Measurements from ENCODE around the gene C17orf107. TPM values are rescaled to one million over a fixed set of nuclear protein-coding genes. Genes with fewer than 3 reads are reported as not detected.

C17orf107 gene
- total RNA-seq, 1 experiment from 2014 or later, result 2.7 TPM

GRCh38 chr17:4860651-4861050, 38.7 kb upstream of the C17orf107 start:
- Histone ChIP-seq H3K4me3 (ENCODE audit: low read depth, low read length, poor library complexity, severe bottlenecking) (no peak overlapping the region), H3K36me3 (ENCODE audit: insufficient read depth, low read length, poor library complexity, severe bottlenecking) (no peaks in the 10 kb centered on the region), H3K4me1 (ENCODE audit: insufficient read depth, low read length, poor library complexity, severe bottlenecking) (peaks cover 10% of the 10 kb centered on the region), H3K27me3 (replicated peaks; ENCODE audit: insufficient read depth, low read depth, low read length, poor library complexity) (no peaks in the 10 kb centered on the region), H3K9me3 (ENCODE audit: low read depth, low read length, poor library complexity, severe bottlenecking) (no peaks in the 10 kb centered on the region), H3K27ac (ENCODE audit: low read depth, low read length, poor library complexity, severe bottlenecking) (no peak overlapping the region)
- intact Hi-C loops (cut with micrococcal nuclease; ENCODE audit: unreplicated experiment), result no loop called here
- no TSS peak for BruUV-seq (replicated peaks)
- CTCF ChIA-PET, result no interaction called here
- no peak for DNase-seq (ENCODE audit: low spot score)
- POLR2A ChIA-PET (ENCODE audit: low non-redundant PET), result no interaction called here
- TF ChIP-seq CTCF (conservative IDR thresholded peaks at IDR 0.05; ENCODE audit: low read depth, low read length), result no peak
- no peak for TF ChIP-seq EZH2 (IDR thresholded peaks at IDR 0.05; ENCODE audit: borderline replicate concordance, low read depth, low read length, poor library complexity, severe bottlenecking)

GRCh38 chr17:4861052-4861451, 38.3 kb upstream of the C17orf107 start:
- Histone ChIP-seq H3K4me1 (ENCODE audit: insufficient read depth, low read length, poor library complexity, severe bottlenecking) (peaks cover 10% of the 10 kb centered on the region), H3K4me3 (ENCODE audit: low read depth, low read length, poor library complexity, severe bottlenecking) (no peak overlapping the region), H3K36me3 (ENCODE audit: insufficient read depth, low read length, poor library complexity, severe bottlenecking) (no peaks in the 10 kb centered on the region), H3K9me3 (ENCODE audit: low read depth, low read length, poor library complexity, severe bottlenecking) (no peaks in the 10 kb centered on the region), H3K27me3 (replicated peaks; ENCODE audit: insufficient read depth, low read depth, low read length, poor library complexity) (no peaks in the 10 kb centered on the region), H3K27ac (ENCODE audit: low read depth, low read length, poor library complexity, severe bottlenecking) (no peak overlapping the region)
- TF ChIP-seq CTCF (conservative IDR thresholded peaks at IDR 0.05; ENCODE audit: low read depth, low read length), result no peak
- TF ChIP-seq EZH2 (IDR thresholded peaks at IDR 0.05; ENCODE audit: borderline replicate concordance, low read depth, low read length, poor library complexity, severe bottlenecking), result no peak
- intact Hi-C loops (cut with micrococcal nuclease; ENCODE audit: unreplicated experiment), result no loop called here
- ChIA-PET POLR2A (ENCODE audit: low non-redundant PET) (no interaction called here), CTCF (no interaction called here)
- DNase-seq (ENCODE audit: low spot score), result no peak
- BruUV-seq (replicated peaks), result no TSS peak

GRCh38 chr17:4862720-4863119, 36.6 kb upstream of the C17orf107 start:
- DNase-seq (ENCODE audit: low spot score), result no peak
- Histone ChIP-seq H3K27me3 (replicated peaks; ENCODE audit: insufficient read depth, low read depth, low read length, poor library complexity) (no peaks in the 10 kb centered on the region), H3K27ac (ENCODE audit: low read depth, low read length, poor library complexity, severe bottlenecking) (no peak overlapping the region), H3K4me3 (ENCODE audit: low read depth, low read length, poor library complexity, severe bottlenecking) (no peak overlapping the region), H3K4me1 (ENCODE audit: insufficient read depth, low read length, poor library complexity, severe bottlenecking) (peaks cover 10% of the 10 kb centered on the region), H3K36me3 (ENCODE audit: insufficient read depth, low read length, poor library complexity, severe bottlenecking) (no peaks in the 10 kb centered on the region), H3K9me3 (ENCODE audit: low read depth, low read length, poor library complexity, severe bottlenecking) (no peaks in the 10 kb centered on the region)
- TF ChIP-seq EZH2 (IDR thresholded peaks at IDR 0.05; ENCODE audit: borderline replicate concordance, low read depth, low read length, poor library complexity, severe bottlenecking) (no peak), CTCF (conservative IDR thresholded peaks at IDR 0.05; ENCODE audit: low read depth, low read length) (no peak)
- no TSS peak for BruUV-seq (replicated peaks)
- ChIA-PET CTCF (interaction anchor here (0.6 kb wide), 1 partner anchor 27 kb away, joined by 3 read pairs; no protein-coding TSS in a partner anchor), POLR2A (ENCODE audit: low non-redundant PET) (no interaction called here)
- intact Hi-C loops (cut with micrococcal nuclease; ENCODE audit: unreplicated experiment), result no loop called here
